Smooth muscle cell (in vitro differentiated cells): ENCODE results near the gene CHMP1A. TPM values are rescaled to one million over a fixed set of nuclear protein-coding genes. Genes with fewer than 3 reads are reported as not detected.

Source experiments
- DNase-seq: peaks from one replicate; lab custom pipeline; 2025; ENCODE audit not compliant: unreplicated experiment; lab: John Stamatoyannopoulos, UW
- H2AFZ ChIP-seq: fragments of 200-600 bp; sonication (generic); 2 replicates; pipeline ENCODE4 v1.6.0; 2016; ENCODE audit warnings: antibody characterized with exemption, low read depth, mild to moderate bottlenecking
- H3F3A ChIP-seq: fragments of 200-600 bp; sonication (generic); 2 replicates; pipeline ENCODE4 v1.6.0; 2017; ENCODE audit warnings: antibody characterized with exemption, low read depth
- H3K27ac ChIP-seq: fragments of 200-600 bp; sonication (generic); 2 replicates; pipeline ENCODE4 v1.5.1; 2016; ENCODE audit warnings: low read depth, mild to moderate bottlenecking
- H3K27me3 ChIP-seq: fragments of 200-600 bp; sonication (generic); 2 replicates; pipeline ENCODE4 v1.6.1; 2016; ENCODE audit warnings: low read depth, mild to moderate bottlenecking
- H3K36me3 ChIP-seq: fragments of 200-600 bp; sonication (generic); 2 replicates; pipeline ENCODE4 v1.5.1; 2016; ENCODE audit warnings: low read depth
- H3K4me1 ChIP-seq: fragments of 200-600 bp; sonication (generic); 2 replicates; pipeline ENCODE4 v1.5.1; 2016; ENCODE audit warnings: low read depth
- H3K4me2 ChIP-seq: fragments of 200-600 bp; sonication (generic); 2 replicates; pipeline ENCODE4 v1.6.0; 2016; ENCODE audit warnings: mild to moderate bottlenecking
- H3K4me3 ChIP-seq: fragments of 200-600 bp; sonication (generic); 2 replicates; pipeline ENCODE4 v1.5.1; 2016; ENCODE audit warnings: mild to moderate bottlenecking
- H3K79me2 ChIP-seq: fragments of 200-600 bp; sonication (generic); 2 replicates; pipeline ENCODE4 v1.6.0; 2016; ENCODE audit warnings: low read depth, mild to moderate bottlenecking
- H3K9ac ChIP-seq: fragments of 200-600 bp; sonication (generic); 2 replicates; pipeline ENCODE4 v1.6.0; 2016; ENCODE audit warnings: low read depth
- H3K9me3 ChIP-seq: fragments of 200-600 bp; sonication (generic); replicated peaks from 2 replicates; pipeline ENCODE4 v1.5.1; 2016; ENCODE audit warnings: low read depth
- H4K20me1 ChIP-seq: fragments of 200-600 bp; sonication (generic); 2 replicates; pipeline ENCODE4 v1.6.0; 2016; ENCODE audit warnings: low read depth
- CTCF ChIP-seq: fragments of 200-600 bp; sonication (generic); IDR thresholded peaks from 2 replicates; pipeline ENCODE4 v1.5.1; 2017; ENCODE audit warnings: borderline replicate concordance, mild to moderate bottlenecking, antibody characterized with exemption; ENCODE audit not compliant: insufficient read depth, poor library complexity, severe bottlenecking
- WGBS: methylation state at CpG from one replicate; pipeline ENCODE4 v1.1.7; 2016; ENCODE audit warnings: low lambda C conversion rate; 5-methylcytosine and 5-hydroxymethylcytosine counted together
- polyA plus RNA-seq: library from polyadenylated mRNA; unstranded; fragments of >200 nt; fragmentation: Nextera tagmentation; extraction: Ambion mirVana; gene quantifications from 2 replicates; pipeline ENCODE4 v1.2.1, GENCODE V29; 2016
- total RNA-seq: library from RNA; depleted of rRNA; stranded (reverse); fragments of >200 nt; gene quantifications from 2 replicates; pipeline ENCODE4 v1.2.3, GENCODE V29; 2014

Gene CHMP1A
- total and polyA plus RNA-seq, 2 experiments from 2014 or later = 40.0 to 68.4 TPM

- Histone ChIP-seq H3K79me2 (no peaks in the 10 kb centered on the region), H3K4me3 (no peak overlapping the region), H3K4me2 (no peak overlapping the region), H3K9ac (no peak overlapping the region), H3K9me3 (no peaks in the 10 kb centered on the region), H3F3A (no peaks in the 10 kb centered on the region), H3K36me3 (no peaks in the 10 kb centered on the region), H3K27ac (no peak overlapping the region), H3K27me3 (peaks cover 5% of the 10 kb centered on the region), H3K4me1 (no peaks in the 10 kb centered on the region), H4K20me1 (no peaks in the 10 kb centered on the region), H2AFZ (no peak overlapping the region)
- 80% methylated on average over 18 of the region's 19 CpGs for WGBS
- no peak for TF ChIP-seq CTCF
- no peak for DNase-seq
Measured at GRCh38 chr16:89633064-89633631, 24.4 kb downstream of the CHMP1A start.

DNA sequence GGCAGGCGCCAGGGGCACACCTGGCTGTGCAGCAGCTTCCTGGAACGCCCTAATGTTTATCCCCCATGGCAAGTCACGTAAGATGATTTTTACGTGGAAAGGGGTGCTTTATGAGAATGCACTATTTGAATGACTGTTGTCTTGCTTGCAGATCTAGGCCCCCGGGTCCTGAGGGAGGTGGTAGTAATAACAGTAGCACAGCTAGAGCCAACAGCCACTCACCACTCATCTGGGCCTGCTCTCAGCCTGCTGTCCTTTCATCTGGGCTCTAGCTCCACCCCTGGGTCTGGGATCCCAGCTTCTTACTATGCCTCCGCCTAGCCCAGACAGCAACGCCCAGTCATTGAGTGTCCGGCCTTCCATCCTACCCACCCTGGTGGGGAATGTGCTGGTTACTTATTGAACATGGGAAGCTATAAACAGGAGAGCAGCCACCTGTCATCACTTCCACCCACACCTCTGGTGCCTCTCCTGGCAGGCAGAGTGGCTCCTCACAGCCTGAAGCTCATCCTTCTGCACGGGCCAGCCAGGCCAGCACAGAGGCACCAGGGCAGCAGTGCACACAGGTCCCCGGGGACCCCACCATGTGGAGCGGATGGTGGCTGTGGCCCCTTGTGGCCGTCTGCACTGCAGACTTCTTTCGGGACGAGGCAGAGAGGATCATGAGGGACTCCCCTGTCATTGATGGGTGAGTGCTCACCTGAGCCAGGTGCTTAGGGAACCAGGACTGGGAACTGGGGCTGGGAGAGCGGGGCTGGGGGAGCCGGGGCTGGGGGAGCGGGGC, 27.5 kb downstream of the CHMP1A start:
- Histone ChIP-seq H3K27ac (no peak overlapping the region), H4K20me1 (no peaks in the 10 kb centered on the region), H3K4me1 (no peaks in the 10 kb centered on the region), H3K9me3 (no peaks in the 10 kb centered on the region), H3K27me3 (peaks cover 5% of the 10 kb centered on the region), H3K4me2 (no peak overlapping the region), H3K36me3 (no peaks in the 10 kb centered on the region), H3K4me3 (no peak overlapping the region), H2AFZ (no peak overlapping the region), H3K79me2 (no peaks in the 10 kb centered on the region), H3F3A (no peaks in the 10 kb centered on the region), H3K9ac (no peak overlapping the region)
- no peak for DNase-seq
- TF ChIP-seq CTCF = no peak
- WGBS = 86% methylated on average over 17 of the region's 17 CpGs

DNA sequence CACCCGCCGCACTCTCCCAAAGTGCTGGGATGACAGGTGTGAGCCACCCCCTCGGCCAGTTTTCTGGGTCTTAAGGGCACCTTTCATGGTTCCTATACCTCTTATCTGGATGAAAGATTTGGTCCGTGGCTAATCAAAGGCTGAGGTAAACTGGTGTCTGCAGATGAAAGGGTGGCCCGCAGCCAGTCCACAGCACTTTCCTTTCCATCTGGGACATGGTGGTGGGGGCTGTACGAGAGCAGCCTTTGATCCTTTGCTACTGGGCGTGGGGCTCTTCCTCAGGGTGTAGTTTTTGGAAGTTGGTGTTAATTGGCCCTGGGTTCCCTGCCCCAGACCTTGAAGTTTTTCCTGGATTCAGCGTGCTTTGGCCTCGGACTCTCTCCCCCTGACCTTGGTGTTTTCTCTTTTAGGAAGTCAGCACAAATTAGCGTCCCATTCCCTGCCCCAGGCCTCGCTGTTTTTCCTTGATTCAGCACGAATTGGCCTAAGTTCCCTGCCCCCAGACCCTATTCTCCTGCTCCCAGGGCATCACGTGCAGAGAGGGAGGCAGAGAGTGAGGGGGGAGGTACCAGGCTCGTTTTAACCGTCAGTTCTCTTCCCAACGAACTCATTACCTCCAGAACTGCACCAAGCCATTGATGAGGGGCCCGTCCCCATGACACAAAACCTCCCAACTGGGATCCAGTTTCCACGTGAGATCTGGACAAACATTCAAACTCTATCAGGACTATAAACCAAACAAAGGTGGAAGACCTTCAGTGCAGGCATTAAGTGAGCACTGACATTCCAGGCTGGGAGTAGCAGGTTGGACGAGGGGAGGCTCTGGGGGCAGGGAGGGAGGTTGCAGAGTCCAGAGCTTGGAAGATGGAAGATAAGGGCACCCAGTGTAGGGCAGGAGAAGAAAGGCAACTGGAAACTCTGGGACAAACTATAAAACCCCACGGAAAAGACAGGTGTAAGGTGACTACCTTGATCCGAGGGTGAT, 32.4 kb downstream of the CHMP1A start:
- no peaks in the 10 kb centered on the region for H3K27me3 ChIP-seq
- no peak overlapping the region for H3K27ac ChIP-seq
- no peaks in the 10 kb centered on the region for H3K4me1 ChIP-seq
- DNase-seq = no peak
- H3K9ac ChIP-seq = no peak overlapping the region
- H3K4me2 ChIP-seq = no peak overlapping the region
- no peaks in the 10 kb centered on the region for H3K9me3 ChIP-seq
- H3K79me2 ChIP-seq = no peaks in the 10 kb centered on the region
- no peaks in the 10 kb centered on the region for H4K20me1 ChIP-seq
- no peak overlapping the region for H2AFZ ChIP-seq
- H3F3A ChIP-seq = no peaks in the 10 kb centered on the region
- no peaks in the 10 kb centered on the region for H3K36me3 ChIP-seq
- no peak for TF ChIP-seq CTCF
- WGBS = 65% methylated on average over 21 of the region's 21 CpGs
- H3K4me3 ChIP-seq = no peak overlapping the region
